Measurements from ENCODE around the gene RITA1. TPM values are rescaled to one million over a fixed set of nuclear protein-coding genes. Genes with fewer than 3 reads are reported as not detected.

The RITA1 gene
- total RNA-seq, 1 experiment from 2014 or later = 33.6 TPM

- no TSS peak for BruUV-seq (replicated peaks)
- intact Hi-C loops (cut with micrococcal nuclease; ENCODE audit: unreplicated experiment) = no loop called here
- H3K27ac Mint-ChIP-seq (ENCODE audit: unreplicated experiment) = no peak overlapping the region
- no peak overlapping the region for H3K4me3 Mint-ChIP-seq (ENCODE audit: unreplicated experiment)
- H3K27me3 Mint-ChIP-seq (ENCODE audit: insufficient read depth, unreplicated experiment) = no peaks in the 10 kb centered on the region
- Histone ChIP-seq H3K4me3 (ENCODE audit: low read depth, low read length) (no peak overlapping the region), H3K9me3 (no peaks in the 10 kb centered on the region), H3K4me1 (no peaks in the 10 kb centered on the region), H3K27me3 (replicated peaks; ENCODE audit: control insufficient read depth, insufficient read depth, low read length) (no peaks in the 10 kb centered on the region), H3K36me3 (ENCODE audit: control insufficient read depth, insufficient read depth, low read length) (peaks cover 5% of the 10 kb centered on the region; the same call in 1 of the 2 replicates)
- no peaks in the 10 kb centered on the region for H3K4me1 Mint-ChIP-seq (ENCODE audit: low read depth, unreplicated experiment)
- no peak for DNase-seq
- peaks cover 91% of the 10 kb centered on the region for H3K36me3 Mint-ChIP-seq (ENCODE audit: insufficient read depth, unreplicated experiment)
- POLR2A ChIA-PET = no interaction called here
- TF ChIP-seq CTCF (IDR thresholded peaks at IDR 0.05; ENCODE audit: insufficient read depth in 1 of 2, low read depth in 1 of 2, low read length in 1 of 2, severe bottlenecking in 1 of 2, unreplicated experiment in 1 of 2) = no peak
- H3K9me3 Mint-ChIP-seq (ENCODE audit: unreplicated experiment) = no peaks in the 10 kb centered on the region
- CTCF ChIA-PET = no interaction called here
Observed at GRCh38 chr12:113170926-113171325, 14.6 kb upstream of the RITA1 start.

GRCh38 chr12:113171543-113171942, 14.0 kb upstream of the RITA1 start:
- Mint-ChIP-seq H3K9me3 (ENCODE audit: unreplicated experiment) (no peaks in the 10 kb centered on the region), H3K27me3 (ENCODE audit: insufficient read depth, unreplicated experiment) (no peaks in the 10 kb centered on the region), H3K27ac (ENCODE audit: unreplicated experiment) (no peak overlapping the region), H3K4me1 (ENCODE audit: low read depth, unreplicated experiment) (no peaks in the 10 kb centered on the region), H3K4me3 (ENCODE audit: unreplicated experiment) (no peak overlapping the region), H3K36me3 (ENCODE audit: insufficient read depth, unreplicated experiment) (peaks cover 85% of the 10 kb centered on the region)
- Histone ChIP-seq H3K36me3 (ENCODE audit: control insufficient read depth, insufficient read depth, low read length) (peaks cover 5% of the 10 kb centered on the region; the same call in 1 of the 2 replicates), H3K4me3 (ENCODE audit: low read depth, low read length) (no peak overlapping the region), H3K4me1 (no peaks in the 10 kb centered on the region), H3K27me3 (replicated peaks; ENCODE audit: control insufficient read depth, insufficient read depth, low read length) (no peaks in the 10 kb centered on the region), H3K9me3 (no peaks in the 10 kb centered on the region)
- POLR2A ChIA-PET = no interaction called here
- CTCF ChIA-PET = no interaction called here
- TF ChIP-seq CTCF (IDR thresholded peaks at IDR 0.05; ENCODE audit: insufficient read depth in 1 of 2, low read depth in 1 of 2, low read length in 1 of 2, severe bottlenecking in 1 of 2, unreplicated experiment in 1 of 2) = no peak
- DNase-seq = no peak
- intact Hi-C loops (cut with micrococcal nuclease; ENCODE audit: unreplicated experiment) = no loop called here
- BruUV-seq (replicated peaks) = no TSS peak

GRCh38 chr12:113172185-113172584, 13.3 kb upstream of the RITA1 start:
- DNase-seq = no peak
- Histone ChIP-seq H3K27me3 (replicated peaks; ENCODE audit: control insufficient read depth, insufficient read depth, low read length) (no peaks in the 10 kb centered on the region), H3K36me3 (ENCODE audit: control insufficient read depth, insufficient read depth, low read length) (peaks cover 5% of the 10 kb centered on the region), H3K4me1 (no peaks in the 10 kb centered on the region), H3K9me3 (no peaks in the 10 kb centered on the region), H3K4me3 (ENCODE audit: low read depth, low read length) (no peak overlapping the region)
- POLR2A ChIA-PET = no interaction called here
- no peak overlapping the region for H3K27ac Mint-ChIP-seq (ENCODE audit: unreplicated experiment)
- no TSS peak for BruUV-seq (replicated peaks)
- TF ChIP-seq CTCF (IDR thresholded peaks at IDR 0.05; ENCODE audit: insufficient read depth in 1 of 2, low read depth in 1 of 2, low read length in 1 of 2, severe bottlenecking in 1 of 2, unreplicated experiment in 1 of 2) = no peak
- intact Hi-C loops (cut with micrococcal nuclease; ENCODE audit: unreplicated experiment) = no loop called here
- H3K4me3 Mint-ChIP-seq (ENCODE audit: unreplicated experiment) = no peak overlapping the region
- H3K27me3 Mint-ChIP-seq (ENCODE audit: insufficient read depth, unreplicated experiment) = no peaks in the 10 kb centered on the region
- peaks cover 83% of the 10 kb centered on the region for H3K36me3 Mint-ChIP-seq (ENCODE audit: insufficient read depth, unreplicated experiment)
- H3K4me1 Mint-ChIP-seq (ENCODE audit: low read depth, unreplicated experiment) = no peaks in the 10 kb centered on the region
- H3K9me3 Mint-ChIP-seq (ENCODE audit: unreplicated experiment) = no peaks in the 10 kb centered on the region
- CTCF ChIA-PET = no interaction called here
